DND-41 (cell line): ENCODE data around the gene CACNA2D4.
A peak's percentile ranks its signal among the peaks of the same experiment; 100 is the strongest.

Experiments used
- ATAC-seq: fragments of 200-7000 bp; cut with Tn5 transposase; 3 replicates; pipeline ENCODE4 v1.9.1; 2021; ENCODE audit warnings: low read depth; ENCODE audit not compliant: insufficient read depth
- DNase-seq: peaks from one replicate; pipeline ENCODE4 v3.0.0-alpha.2; 2020
- H2AFZ ChIP-seq: 2 replicates; pipeline ENCODE4 v1.6.0; 2012; ENCODE audit warnings: low read depth, low read length
- H3K27ac ChIP-seq: 2 replicates; pipeline ENCODE4 v1.5.1; 2012; ENCODE audit warnings: low read length, inconsistent platforms
- H3K27me3 ChIP-seq: fragments of 200-600 bp; sonication (generic); 2 replicates; pipeline ENCODE4 v1.6.0; 2012; ENCODE audit warnings: low read length, mild to moderate bottlenecking, inconsistent platforms; ENCODE audit not compliant: insufficient read depth, poor library complexity
- H3K36me3 ChIP-seq: 2 replicates; pipeline ENCODE4 v1.5.1; 2012; ENCODE audit warnings: low read length, inconsistent platforms; ENCODE audit not compliant: insufficient read depth
- H3K4me1 ChIP-seq: 2 replicates; pipeline ENCODE4 v1.5.1; 2012; ENCODE audit warnings: mild to moderate bottlenecking, low read length; ENCODE audit not compliant: insufficient read depth
- H3K4me2 ChIP-seq: 2 replicates; pipeline ENCODE4 v1.6.0; 2012; ENCODE audit warnings: mild to moderate bottlenecking, moderate library complexity, low read length, inconsistent platforms; ENCODE audit not compliant: insufficient read depth
- H3K4me3 ChIP-seq, 2 experiments: fragments of 200-600 bp in 1 of 2; shearing (Covaris generic) in 1 of 2; 2 replicates each; pipeline ENCODE4 v1.5.1; 2012 to 2016; ENCODE audit warnings: inconsistent platforms in 2 of 2, low read length in 2 of 2, mild to moderate bottlenecking in 2 of 2, low read depth in 1 of 2, moderate library complexity in 1 of 2
- H3K79me2 ChIP-seq: 2 replicates; pipeline ENCODE4 v1.6.0; 2012; ENCODE audit warnings: low read length, inconsistent platforms; ENCODE audit not compliant: insufficient read depth
- H3K9ac ChIP-seq: 2 replicates; pipeline ENCODE4 v1.6.0; 2012; ENCODE audit warnings: low read depth, mild to moderate bottlenecking, inconsistent platforms, low read length, moderate library complexity
- H3K9me3 ChIP-seq: 2 replicates; pipeline ENCODE4 v1.5.1; 2012; ENCODE audit warnings: low read length, moderate library complexity, mild to moderate bottlenecking, inconsistent platforms; ENCODE audit not compliant: insufficient read depth, severe bottlenecking
- H4K20me1 ChIP-seq: 2 replicates; pipeline ENCODE4 v1.6.0; 2012; ENCODE audit warnings: low read length; ENCODE audit not compliant: insufficient read depth
- EZH2 ChIP-seq: IDR thresholded peaks from 3 replicates; pipeline ENCODE4 v1.6.1; 2012; ENCODE audit warnings: borderline replicate concordance, low read depth, mild to moderate bottlenecking, moderate library complexity, low read length, inconsistent platforms; ENCODE audit not compliant: severe bottlenecking
- TF ChIP-seq, protein P1 (sequence below): IDR thresholded peaks from 2 replicates; pipeline ENCODE4 v1.5.1; 2012; ENCODE audit warnings: borderline replicate concordance, low read length, moderate library complexity, mild to moderate bottlenecking; ENCODE audit not compliant: poor library complexity, severe bottlenecking; ENCODE audit errors: extremely low read depth

The CACNA2D4 gene

DNA sequence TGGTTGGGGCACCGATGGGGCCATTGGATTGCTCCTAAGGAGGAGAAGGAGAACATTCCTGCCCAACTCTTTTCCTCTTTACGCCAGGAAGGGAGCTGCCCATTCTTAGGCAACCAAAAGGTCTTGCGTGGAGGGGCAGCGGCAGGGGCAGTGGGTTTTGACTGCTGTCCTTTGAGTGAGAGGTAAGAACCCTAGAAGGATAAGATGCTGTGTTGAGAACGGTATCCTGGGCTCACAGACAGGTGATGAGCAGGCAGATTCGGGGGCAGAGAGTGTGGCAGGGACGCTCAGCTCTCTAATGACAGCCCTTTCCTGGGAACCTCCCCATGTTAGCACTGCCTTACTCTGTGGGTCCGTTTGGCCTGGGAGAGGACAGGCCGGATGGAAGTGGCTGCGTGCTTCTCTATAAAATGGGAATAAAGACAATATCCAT is 84.8 kb downstream of the CACNA2D4 start:
- peaks cover 4% of the 10 kb centered on the region; the same call in 1 of the 2 replicates for H4K20me1 ChIP-seq
- no peaks in the 10 kb centered on the region for H3K36me3 ChIP-seq
- H2AFZ ChIP-seq: no peak overlapping the region
- no peak overlapping the region for H3K4me2 ChIP-seq
- no peak overlapping the region for H3K4me3 ChIP-seq
- no peak overlapping the region for H3K27ac ChIP-seq
- H3K79me2 ChIP-seq: no peaks in the 10 kb centered on the region
- no peak for TF ChIP-seq EZH2
- no peaks in the 10 kb centered on the region for H3K27me3 ChIP-seq
- ATAC-seq: no peak
- no peaks in the 10 kb centered on the region for H3K4me1 ChIP-seq
- H3K9ac ChIP-seq: no peak overlapping the region
- no peaks in the 10 kb centered on the region for H3K9me3 ChIP-seq
- DNase-seq: no peak

DNA sequence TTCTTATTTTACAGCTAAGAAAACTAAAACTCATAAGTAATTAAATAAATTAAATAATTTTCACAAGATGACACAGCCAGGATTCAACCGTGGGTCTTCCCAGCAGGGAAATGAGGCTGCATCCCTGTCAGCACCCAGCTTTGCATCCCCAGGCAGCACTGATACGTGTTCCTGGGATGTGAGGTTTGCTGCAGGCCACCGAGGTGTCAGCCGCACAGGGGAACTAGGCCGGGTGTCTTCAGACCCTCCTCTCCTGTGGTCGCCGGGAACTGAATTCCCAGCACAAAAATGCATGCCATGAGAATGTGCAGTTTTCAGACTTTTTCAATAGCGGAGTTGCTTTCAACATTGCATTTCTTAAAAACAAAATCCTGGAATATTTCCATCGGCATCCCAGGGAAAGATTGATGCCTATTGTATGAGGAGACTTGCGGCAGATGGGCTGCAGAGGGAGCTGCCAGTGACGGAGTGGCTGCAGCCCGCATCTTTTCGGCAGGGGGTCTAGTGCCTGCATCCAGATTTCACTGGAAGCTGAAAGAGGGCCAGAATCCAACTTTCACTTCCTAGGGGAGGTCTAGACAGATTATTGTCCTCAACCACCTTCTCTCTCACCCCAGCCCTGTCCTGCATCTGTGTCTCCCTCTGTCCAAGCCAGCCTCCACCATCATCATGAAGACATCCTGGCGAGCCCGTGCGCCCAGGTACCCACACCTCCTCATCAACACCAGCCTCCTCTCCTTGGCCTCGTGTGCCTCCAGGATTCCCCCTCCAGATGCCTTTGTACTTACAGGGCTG is 85.5 kb downstream of the CACNA2D4 start:
- Histone ChIP-seq H3K36me3 (no peaks in the 10 kb centered on the region), H3K4me1 (no peaks in the 10 kb centered on the region)

DNA sequence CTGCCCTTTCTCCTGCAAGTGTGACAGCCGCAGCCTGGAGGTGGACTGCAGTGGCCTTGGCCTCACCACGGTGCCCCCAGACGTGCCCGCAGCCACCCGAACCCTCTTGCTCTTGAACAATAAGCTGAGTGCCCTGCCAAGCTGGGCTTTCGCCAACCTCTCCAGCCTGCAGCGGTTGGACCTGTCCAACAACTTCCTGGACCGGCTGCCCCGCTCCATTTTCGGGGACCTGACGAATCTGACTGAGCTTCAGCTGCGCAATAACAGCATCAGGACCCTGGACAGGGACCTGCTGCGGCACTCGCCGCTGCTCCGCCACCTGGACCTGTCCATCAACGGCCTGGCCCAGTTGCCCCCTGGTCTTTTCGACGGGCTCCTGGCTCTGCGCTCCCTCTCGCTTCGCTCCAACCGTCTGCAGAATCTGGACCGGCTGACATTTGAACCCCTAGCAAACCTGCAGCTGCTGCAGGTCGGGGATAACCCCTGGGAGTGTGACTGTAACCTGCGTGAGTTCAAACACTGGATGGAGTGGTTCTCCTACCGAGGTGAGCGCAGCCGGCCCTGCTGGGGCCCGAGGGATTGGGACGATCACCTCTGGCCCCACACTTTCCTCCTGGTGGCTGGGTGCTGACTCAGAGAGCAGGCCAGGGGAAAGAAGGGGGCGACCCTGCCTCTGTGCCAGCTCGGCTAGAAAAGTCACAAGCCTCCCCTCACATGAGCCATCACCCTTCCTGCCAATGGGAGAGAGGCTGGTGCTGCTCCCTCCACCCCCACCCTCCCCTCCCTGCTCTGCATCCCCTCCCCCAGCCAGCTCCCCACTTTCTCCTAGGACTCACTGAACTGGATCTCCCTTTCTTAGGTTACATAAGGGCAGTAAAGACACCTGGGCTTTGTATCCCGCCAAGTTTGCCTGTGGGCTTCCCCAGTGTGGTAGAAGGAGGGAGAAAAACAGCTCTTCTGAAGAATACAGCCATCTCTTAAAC is 87.2 kb downstream of the CACNA2D4 start:
- TF ChIP-seq EZH2: no peak
- TF ChIP-seq, protein P1, sequence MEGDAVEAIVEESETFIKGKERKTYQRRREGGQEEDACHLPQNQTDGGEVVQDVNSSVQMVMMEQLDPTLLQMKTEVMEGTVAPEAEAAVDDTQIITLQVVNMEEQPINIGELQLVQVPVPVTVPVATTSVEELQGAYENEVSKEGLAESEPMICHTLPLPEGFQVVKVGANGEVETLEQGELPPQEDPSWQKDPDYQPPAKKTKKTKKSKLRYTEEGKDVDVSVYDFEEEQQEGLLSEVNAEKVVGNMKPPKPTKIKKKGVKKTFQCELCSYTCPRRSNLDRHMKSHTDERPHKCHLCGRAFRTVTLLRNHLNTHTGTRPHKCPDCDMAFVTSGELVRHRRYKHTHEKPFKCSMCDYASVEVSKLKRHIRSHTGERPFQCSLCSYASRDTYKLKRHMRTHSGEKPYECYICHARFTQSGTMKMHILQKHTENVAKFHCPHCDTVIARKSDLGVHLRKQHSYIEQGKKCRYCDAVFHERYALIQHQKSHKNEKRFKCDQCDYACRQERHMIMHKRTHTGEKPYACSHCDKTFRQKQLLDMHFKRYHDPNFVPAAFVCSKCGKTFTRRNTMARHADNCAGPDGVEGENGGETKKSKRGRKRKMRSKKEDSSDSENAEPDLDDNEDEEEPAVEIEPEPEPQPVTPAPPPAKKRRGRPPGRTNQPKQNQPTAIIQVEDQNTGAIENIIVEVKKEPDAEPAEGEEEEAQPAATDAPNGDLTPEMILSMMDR: no peak
- 0 out of 2 replicates have a peak, but pooled peaks cover 4% of the 10 kb centered on the region for H4K20me1 ChIP-seq
- H3K27me3 ChIP-seq: no peaks in the 10 kb centered on the region
- H3K79me2 ChIP-seq: no peaks in the 10 kb centered on the region
- no peaks in the 10 kb centered on the region for H3K9me3 ChIP-seq
- H3K4me2 ChIP-seq: no peak overlapping the region
- ATAC-seq (peak; percentile 39; the same call in 1 of the 3 replicates), DNase-seq (peak; percentile 23)
- H3K4me1 ChIP-seq: no peaks in the 10 kb centered on the region
- H3K9ac ChIP-seq: no peak overlapping the region
- H3K27ac ChIP-seq: no peak overlapping the region
- H3K4me3 ChIP-seq: no peak overlapping the region
- H3K36me3 ChIP-seq: no peaks in the 10 kb centered on the region
- H2AFZ ChIP-seq: no peak overlapping the region

More for the DNA sequence above, 85.5 kb downstream of the CACNA2D4 start:
- ATAC-seq (no peak), DNase-seq (no peak)
- H3K9ac ChIP-seq: no peak overlapping the region
- no peak overlapping the region for H3K4me2 ChIP-seq
- no peaks in the 10 kb centered on the region for H3K9me3 ChIP-seq
- no peak overlapping the region for H3K27ac ChIP-seq
- TF ChIP-seq EZH2: no peak
- TF ChIP-seq, protein P1: no peak
- H3K4me3 ChIP-seq: no peak overlapping the region
- H4K20me1 ChIP-seq: peaks cover 4% of the 10 kb centered on the region; the same call in 1 of the 2 replicates
- no peaks in the 10 kb centered on the region for H3K79me2 ChIP-seq
- H3K27me3 ChIP-seq: no peaks in the 10 kb centered on the region
- no peak overlapping the region for H2AFZ ChIP-seq
